ENCODE measurements around the gene ACKR1.

GRCh38 chr1:159247266-159247665 is 42.6 kb downstream of the ACKR1 start:
- no peak for TF ChIP-seq CTCF (IDR thresholded peaks at IDR 0.05; ENCODE audit: extremely low read depth in 1 of 2, insufficient read depth in 1 of 2, low read depth in 1 of 2, low read length in 2 of 2)
- no peak for TF ChIP-seq POLR2AphosphoS5 (IDR thresholded peaks at IDR 0.05; ENCODE audit: insufficient read depth, low read depth, low read length)
- TF ChIP-seq EZH2 (IDR thresholded peaks at IDR 0.05; ENCODE audit: borderline replicate concordance, low read depth, low read length, severe bottlenecking) = no peak
- TF ChIP-seq POLR2A (IDR thresholded peaks at IDR 0.05; ENCODE audit: low read depth, low read length) = no peak
- no peak for TF ChIP-seq JUN (IDR thresholded peaks at IDR 0.05; ENCODE audit: borderline replicate concordance, insufficient read depth, insufficient read length, low read depth)
- no peak for TF ChIP-seq GATA2 (IDR thresholded peaks at IDR 0.05; ENCODE audit: insufficient read depth, insufficient read length, low read depth, low read length)
- TF ChIP-seq MAX (IDR thresholded peaks at IDR 0.05; ENCODE audit: insufficient read depth, insufficient read length) = no peak
- TF ChIP-seq MYC (IDR thresholded peaks at IDR 0.05; ENCODE audit: low read depth, low read length) = no peak

Measured in endothelial cell of umbilical vein (primary cell).